Chondrocyte (in vitro differentiated cells): ENCODE measurements around the gene LRIT2. TPM values are rescaled to one million over a fixed set of nuclear protein-coding genes. Genes with fewer than 3 reads are reported as not detected.

Experiments
- total RNA-seq: library from RNA; stranded (reverse); gene quantifications from 3 replicates; pipeline ENCODE4 v1.2.1, GENCODE V29; 2021

LRIT2 gene
- total RNA-seq, 1 donor from 2014 or later = not detected

Other genes starting within 250 kb of the LRIT2 start
- gene GHITM, start 86.0 kb downstream of the LRIT2 start, total RNA-seq = 106 to 114 TPM (median 109 TPM) in 3 replicates
- gene GPR15LG, start 51.7 kb downstream of the LRIT2 start, total RNA-seq = not detected in 3 replicates
- gene CDHR1, start 31.0 kb downstream of the LRIT2 start, total RNA-seq = 0.24 to 5.1 TPM (median 3.5 TPM) in 3 replicates
- not detected in 3 replicates for gene LRIT1, start 16.0 kb upstream of the LRIT2 start, total RNA-seq
- gene RGR, start 19.5 kb upstream of the LRIT2 start, total RNA-seq = not detected in 3 replicates
- 74.2 to 80.0 TPM (median 78.8 TPM) in 3 replicates for gene CCSER2, start 103.0 kb upstream of the LRIT2 start, total RNA-seq